Measurements from ENCODE around the gene AFF2. TPM values are rescaled to one million over a fixed set of nuclear protein-coding genes. Genes with fewer than 3 reads are reported as not detected.

The AFF2 gene
- total RNA-seq, 3 donors from 2014 or later (not counting 1 experiment from before 2014, with no cell fraction given), result 0.24 to 4.8 (median 0.79) TPM

GRCh38 chrX:148960060-148960459 lies 459.6 kb downstream of the AFF2 start:
- intact Hi-C loops (cut with micrococcal nuclease), result no loop called here
- no peaks in the 10 kb centered on the region for H3K9me3 ChIP-seq (ENCODE audit: control insufficient read depth, insufficient read depth, low read length)
- ATAC-seq (no peak), DNase-seq (no peak)
- H3K36me3 ChIP-seq (ENCODE audit: control insufficient read depth, insufficient read depth, low read length), result no peaks in the 10 kb centered on the region
- no peaks in the 10 kb centered on the region for H3K36me3 Mint-ChIP-seq
- H3K9me3 Mint-ChIP-seq, result no peaks in the 10 kb centered on the region
- WGBS (ENCODE audit: insufficient coverage), result 100% methylated on average over 1 of the region's 1 CpG
- no peak for TF ChIP-seq CTCF (IDR thresholded peaks at IDR 0.05)
- no peak overlapping the region for H3K4me3 ChIP-seq (ENCODE audit: low read length)
- no peaks in the 10 kb centered on the region for H3K27me3 Mint-ChIP-seq (ENCODE audit: low read depth in 2 of 2)
- H3K4me3 Mint-ChIP-seq, result no peak overlapping the region
- H3K27ac ChIP-seq (ENCODE audit: low read length), result no peak overlapping the region
- H3K27ac Mint-ChIP-seq, result no peak overlapping the region
- no peaks in the 10 kb centered on the region for H3K4me1 ChIP-seq (ENCODE audit: control insufficient read depth, insufficient read depth, low read length)
- no peaks in the 10 kb centered on the region for H3K4me1 Mint-ChIP-seq
- no peaks in the 10 kb centered on the region for H3K27me3 ChIP-seq (ENCODE audit: control insufficient read depth, insufficient read depth, low read length)

- TF ChIP-seq CTCF (IDR thresholded peaks at IDR 0.05), result no peak
- no peaks in the 10 kb centered on the region for H3K27me3 ChIP-seq (ENCODE audit: control insufficient read depth, insufficient read depth, low read length)
- Mint-ChIP-seq H3K27me3 (ENCODE audit: low read depth in 2 of 2) (no peaks in the 10 kb centered on the region), H3K9me3 (no peaks in the 10 kb centered on the region), H3K4me1 (no peaks in the 10 kb centered on the region), H3K36me3 (no peaks in the 10 kb centered on the region), H3K4me3 (no peak overlapping the region), H3K27ac (no peak overlapping the region)
- no peak for DNase-seq
- intact Hi-C loops (cut with micrococcal nuclease), result no loop called here
- 100% methylated on average over 1 of the region's 4 CpGs for WGBS (ENCODE audit: insufficient coverage)
- no peak for ATAC-seq
- H3K4me1 ChIP-seq (ENCODE audit: control insufficient read depth, insufficient read depth, low read length), result no peaks in the 10 kb centered on the region
- no peaks in the 10 kb centered on the region for H3K9me3 ChIP-seq (ENCODE audit: control insufficient read depth, insufficient read depth, low read length)
- H3K27ac ChIP-seq (ENCODE audit: low read length), result no peak overlapping the region
- H3K36me3 ChIP-seq (ENCODE audit: control insufficient read depth, insufficient read depth, low read length), result no peaks in the 10 kb centered on the region
- H3K4me3 ChIP-seq (ENCODE audit: low read length), result no peak overlapping the region
Measured at GRCh38 chrX:148961985-148962384, 461.6 kb downstream of the AFF2 start.

GRCh38 chrX:148976571-148977400 lies 476.4 kb downstream of the AFF2 start:
- WGBS (ENCODE audit: insufficient coverage), result 73% methylated on average over 6 of the region's 8 CpGs
- Histone ChIP-seq H3K9me3 (ENCODE audit: control insufficient read depth, insufficient read depth, low read length) (no peaks in the 10 kb centered on the region), H3K27me3 (ENCODE audit: control insufficient read depth, insufficient read depth, low read length) (no peaks in the 10 kb centered on the region), H3K27ac (ENCODE audit: low read length) (no peak overlapping the region), H3K36me3 (ENCODE audit: control insufficient read depth, insufficient read depth, low read length) (no peaks in the 10 kb centered on the region), H3K4me3 (ENCODE audit: low read length) (no peak overlapping the region), H3K4me1 (ENCODE audit: control insufficient read depth, insufficient read depth, low read length) (no peaks in the 10 kb centered on the region)
- DNase-seq (no peak), ATAC-seq (no peak)
- Mint-ChIP-seq H3K4me1 (no peaks in the 10 kb centered on the region), H3K9me3 (peaks cover 0 to 2% of the 10 kb centered on the region in 2 donors), H3K4me3 (no peak overlapping the region), H3K27me3 (ENCODE audit: low read depth in 2 of 2) (no peaks in the 10 kb centered on the region), H3K27ac (no peak overlapping the region), H3K36me3 (no peaks in the 10 kb centered on the region)
- intact Hi-C loops (cut with micrococcal nuclease), result no loop called here
- TF ChIP-seq CTCF (IDR thresholded peaks at IDR 0.05), result no peak

- intact Hi-C loops (cut with micrococcal nuclease), result no loop called here
- Histone ChIP-seq H3K27me3 (ENCODE audit: control insufficient read depth, insufficient read depth, low read length) (no peaks in the 10 kb centered on the region), H3K4me3 (ENCODE audit: low read length) (no peak overlapping the region), H3K36me3 (ENCODE audit: control insufficient read depth, insufficient read depth, low read length) (no peaks in the 10 kb centered on the region), H3K4me1 (ENCODE audit: control insufficient read depth, insufficient read depth, low read length) (no peaks in the 10 kb centered on the region), H3K27ac (ENCODE audit: low read length) (no peak overlapping the region), H3K9me3 (ENCODE audit: control insufficient read depth, insufficient read depth, low read length) (no peaks in the 10 kb centered on the region)
- Mint-ChIP-seq H3K27me3 (ENCODE audit: low read depth in 2 of 2) (no peaks in the 10 kb centered on the region), H3K36me3 (no peaks in the 10 kb centered on the region), H3K4me3 (no peak overlapping the region), H3K4me1 (no peaks in the 10 kb centered on the region), H3K27ac (no peak overlapping the region), H3K9me3 (no peaks in the 10 kb centered on the region)
- DNase-seq, result no peak
- no peak for ATAC-seq
- TF ChIP-seq CTCF (IDR thresholded peaks at IDR 0.05), result no peak
- 96% methylated on average over 4 of the region's 4 CpGs for WGBS (ENCODE audit: insufficient coverage)
Measured at GRCh38 chrX:148979786-148980185, 479.4 kb downstream of the AFF2 start.
